HTR-8/SVneo (cell line): ENCODE results near the gene RNF31.
"Not testable (repeated sequence)": the region's sequence is repeated elsewhere in the genome, so short reads cannot be mapped to it uniquely, and the experiment has no call there.

Experiments
- DNase-seq: peaks from one replicate; pipeline ENCODE4 v3.0.0; 2011; ENCODE audit warnings: low spot score, mixed read lengths; ENCODE audit not compliant: insufficient read length
- FAIRE-seq: peaks from 2 replicates; lab custom pipeline; 2011; peaks lifted over from hg19 to GRCh38; lab: Jason Lieb, UNC

The RNF31 gene

DNA sequence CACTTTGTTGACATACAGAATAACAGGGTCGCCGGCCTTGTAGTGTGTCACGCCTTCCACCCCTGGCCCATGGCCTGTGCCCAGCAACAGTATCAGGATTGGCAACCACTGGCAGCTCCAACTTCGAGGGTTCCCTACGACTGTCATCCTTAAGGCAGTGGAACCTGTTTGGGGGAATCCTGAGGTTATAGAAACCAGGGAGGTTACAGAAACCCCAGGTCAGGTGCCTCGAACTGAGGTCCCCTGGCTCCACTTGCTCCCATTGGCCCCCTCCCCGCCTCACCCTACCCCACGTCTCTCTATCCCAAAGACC is 47.5 kb downstream of the RNF31 start:
- FAIRE-seq (no peak), DNase-seq (no peak)

DNA sequence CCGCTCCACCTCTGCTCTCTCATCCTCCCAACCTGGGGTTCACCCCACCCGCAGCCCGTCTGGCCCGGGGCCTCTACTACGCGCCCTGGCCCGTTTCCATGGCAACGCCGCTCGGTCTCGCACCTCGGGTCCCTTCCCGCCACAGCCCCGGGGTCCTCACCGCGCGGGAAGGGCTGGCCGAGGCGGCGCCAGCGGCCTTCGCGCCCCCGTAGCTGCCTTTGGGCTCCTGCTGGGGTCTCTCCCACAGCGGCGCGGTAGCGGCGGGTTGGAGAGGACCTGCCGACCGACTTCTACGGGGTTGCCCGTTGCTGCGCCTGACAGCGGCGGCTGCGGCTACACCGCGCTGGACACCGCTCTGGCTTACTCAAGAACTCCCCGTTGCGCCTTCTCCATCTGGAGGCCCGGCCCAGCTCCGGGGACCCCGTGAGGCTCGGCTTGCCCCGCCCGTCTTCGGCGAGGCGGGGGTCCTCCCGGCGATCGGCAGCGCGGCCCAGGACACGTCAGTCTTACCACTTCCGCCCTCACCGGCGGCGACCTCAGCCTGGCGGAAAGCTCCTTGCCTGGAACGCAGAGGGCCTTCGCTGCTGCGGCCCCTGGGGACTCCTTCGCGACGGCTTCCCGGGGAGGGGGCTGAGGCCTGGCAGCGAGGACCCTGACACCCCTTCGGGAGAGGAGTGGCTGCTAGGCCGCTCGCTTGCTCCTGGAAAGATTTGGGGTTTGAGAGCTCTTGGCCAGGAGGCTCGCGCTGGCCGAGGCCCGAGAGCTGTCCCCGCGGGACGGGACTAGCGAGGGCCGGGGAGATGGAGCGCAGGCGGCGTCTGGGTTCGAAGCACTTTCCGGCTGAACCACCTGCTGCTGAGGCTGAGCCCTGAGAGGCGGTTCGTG is 48.1 kb downstream of the RNF31 start, which contains the start of gene TM9SF1:
Gene TM9SF1, minus strand, starts transcription at position 256 of the 885 bp plus-strand sequence. CDS start 422 bp downstream, outside the sequence.
- peak; percentile 66 for DNase-seq
- no peak for FAIRE-seq

DNA sequence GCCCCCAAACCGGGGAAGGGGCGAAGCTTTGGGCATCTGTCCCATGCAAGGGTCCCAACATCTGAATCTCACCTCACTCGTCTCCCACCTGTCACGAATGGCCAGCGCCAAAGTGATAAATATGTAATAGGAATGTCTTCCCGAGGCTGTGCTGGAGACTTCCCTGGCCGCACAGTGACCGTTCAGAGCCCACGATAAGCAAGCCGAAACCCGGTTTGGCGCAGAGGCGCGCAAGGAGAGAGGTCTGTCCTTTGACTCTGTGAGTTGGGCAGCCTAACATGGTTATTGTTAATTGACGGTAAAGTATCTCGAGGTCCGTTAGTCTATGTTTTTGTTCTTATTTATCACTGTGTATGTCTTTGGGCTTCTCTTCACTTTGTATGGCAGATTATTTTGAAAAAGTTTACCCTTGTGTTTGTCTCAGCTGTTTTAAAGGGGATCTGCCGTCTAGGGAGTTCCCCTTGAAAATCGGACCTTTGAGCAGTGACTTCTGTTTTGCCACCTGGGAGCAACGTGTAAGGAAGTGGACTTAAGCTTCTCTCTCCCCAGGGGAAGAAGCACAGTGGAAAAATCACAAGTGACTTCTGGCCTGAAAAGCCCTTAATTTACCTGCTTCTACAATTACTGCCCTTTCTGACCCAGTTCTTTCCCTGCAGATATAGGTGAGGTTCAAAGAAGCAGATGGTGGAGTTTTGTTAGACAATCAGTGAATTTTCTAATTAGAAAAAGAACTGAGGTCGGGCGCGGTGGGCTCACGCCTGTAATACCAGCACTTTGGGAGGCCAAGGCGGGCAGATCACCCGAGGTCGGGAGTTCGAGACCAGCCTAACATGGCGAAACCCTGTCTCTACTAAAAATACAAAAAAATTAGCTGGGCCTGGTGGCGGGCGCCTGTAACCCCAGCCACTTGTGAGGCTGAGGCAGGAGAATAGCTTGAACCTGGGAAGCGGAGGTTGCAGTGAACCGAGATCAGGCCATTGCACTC is 49.1 kb downstream of the RNF31 start:
- FAIRE-seq (no peak), DNase-seq (peak; percentile 20)

DNA sequence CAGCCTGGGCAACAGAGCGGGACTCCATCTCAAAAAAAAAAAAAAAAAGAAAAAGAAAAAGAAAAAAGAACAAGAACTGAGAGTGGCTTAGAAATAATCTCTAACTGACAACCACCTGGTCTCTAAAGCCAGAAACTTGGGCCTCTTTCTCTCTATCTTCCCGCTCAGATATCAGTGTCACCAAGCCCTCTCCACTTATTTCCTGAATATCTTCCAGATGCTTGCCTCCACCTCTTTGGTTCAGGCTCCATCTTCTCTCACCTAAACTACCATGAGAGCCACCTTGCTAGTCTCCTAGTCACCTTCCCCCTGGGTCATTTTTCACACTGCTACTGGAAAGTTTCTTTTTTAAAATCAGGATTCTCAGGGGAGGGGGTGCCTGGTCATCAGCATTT is 49.8 kb downstream of the RNF31 start:
- DNase-seq (no peak), FAIRE-seq (no peak)

DNA sequence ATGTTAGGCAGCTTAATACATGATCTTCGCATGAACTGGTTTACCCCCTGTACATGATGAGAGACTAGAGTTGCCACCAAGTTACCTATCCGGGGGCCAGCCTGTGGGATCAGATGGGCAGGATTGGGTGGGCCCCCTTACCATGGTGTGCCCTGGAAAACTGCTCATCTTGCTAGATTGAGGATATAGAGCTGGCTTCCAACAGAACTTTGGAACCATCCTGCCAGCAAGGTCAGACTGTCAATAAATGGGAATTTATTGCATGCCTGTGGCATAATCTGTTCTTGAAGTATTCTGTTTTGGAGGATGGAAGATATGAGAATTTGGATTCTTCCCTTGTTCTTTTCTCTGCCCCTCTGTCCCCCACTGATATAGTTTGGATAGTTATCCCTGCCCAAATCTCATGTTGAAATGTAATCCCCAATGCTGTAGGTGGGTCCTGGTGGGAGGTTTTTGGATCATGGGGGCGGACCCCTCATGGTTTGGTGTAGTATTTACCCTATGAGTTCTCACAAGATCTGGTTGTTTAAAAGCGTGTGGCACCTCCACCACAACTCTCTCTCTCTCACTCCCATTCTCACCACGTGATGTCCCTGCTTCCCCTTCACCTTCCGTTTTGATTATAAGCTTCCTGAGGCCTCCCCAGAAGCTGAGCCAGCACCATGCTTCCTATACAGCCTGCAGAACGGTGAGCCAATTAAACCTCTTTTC is 51.7 kb downstream of the RNF31 start:
- DNase-seq (no peak), FAIRE-seq (no peak)

DNA sequence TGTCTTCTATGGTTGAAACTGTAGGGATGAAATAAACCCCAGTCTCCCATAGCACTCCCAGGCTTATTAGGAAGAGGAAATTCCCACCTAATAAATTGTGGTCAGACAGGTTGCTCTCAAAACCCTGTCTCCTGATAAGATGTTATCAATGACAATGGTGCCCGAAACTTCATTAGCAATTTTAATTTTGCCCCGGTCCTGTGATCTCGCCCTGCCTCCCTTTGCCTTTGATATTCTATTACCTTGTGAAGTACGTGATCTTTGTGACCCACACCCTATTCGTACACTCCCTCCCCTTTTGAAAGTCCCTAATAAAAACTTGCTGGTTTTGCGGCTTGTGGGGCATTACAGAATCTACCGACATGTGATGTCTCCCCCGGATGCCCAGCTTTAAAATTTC is 55.2 kb downstream of the RNF31 start:
- not testable (repeated sequence) for FAIRE-seq, DNase-seq

DNA sequence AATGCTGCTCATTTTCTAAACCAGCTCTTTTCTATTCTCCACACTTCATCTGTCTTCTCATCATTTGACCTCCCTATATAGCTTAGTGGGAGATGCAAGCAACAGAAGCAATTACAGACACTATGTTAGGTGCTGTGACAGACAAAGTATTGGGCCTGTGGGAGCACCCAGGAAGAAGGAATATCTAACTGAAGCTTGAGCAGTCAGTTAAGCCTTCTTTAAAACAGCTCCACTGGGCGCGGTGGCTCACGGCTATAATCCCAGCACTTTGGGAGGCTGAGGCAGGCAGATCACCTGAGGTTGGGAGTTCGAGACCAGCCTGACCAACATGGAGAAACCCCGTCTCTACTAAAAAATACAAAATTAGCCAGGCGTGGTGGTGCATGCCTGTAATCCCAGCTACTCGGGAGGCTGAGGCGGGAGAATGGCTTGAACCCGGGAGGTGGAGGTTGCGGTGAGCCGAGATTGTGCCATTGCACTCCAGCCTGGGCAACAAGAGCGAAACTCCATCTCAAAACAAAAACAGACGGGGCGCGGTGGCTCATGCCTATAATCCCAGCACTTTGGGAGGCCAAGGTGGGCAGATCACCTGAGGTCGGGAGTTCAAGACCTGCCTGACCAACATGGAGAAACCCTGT is 56.1 kb downstream of the RNF31 start:
- not testable (repeated sequence) for DNase-seq, FAIRE-seq

DNA sequence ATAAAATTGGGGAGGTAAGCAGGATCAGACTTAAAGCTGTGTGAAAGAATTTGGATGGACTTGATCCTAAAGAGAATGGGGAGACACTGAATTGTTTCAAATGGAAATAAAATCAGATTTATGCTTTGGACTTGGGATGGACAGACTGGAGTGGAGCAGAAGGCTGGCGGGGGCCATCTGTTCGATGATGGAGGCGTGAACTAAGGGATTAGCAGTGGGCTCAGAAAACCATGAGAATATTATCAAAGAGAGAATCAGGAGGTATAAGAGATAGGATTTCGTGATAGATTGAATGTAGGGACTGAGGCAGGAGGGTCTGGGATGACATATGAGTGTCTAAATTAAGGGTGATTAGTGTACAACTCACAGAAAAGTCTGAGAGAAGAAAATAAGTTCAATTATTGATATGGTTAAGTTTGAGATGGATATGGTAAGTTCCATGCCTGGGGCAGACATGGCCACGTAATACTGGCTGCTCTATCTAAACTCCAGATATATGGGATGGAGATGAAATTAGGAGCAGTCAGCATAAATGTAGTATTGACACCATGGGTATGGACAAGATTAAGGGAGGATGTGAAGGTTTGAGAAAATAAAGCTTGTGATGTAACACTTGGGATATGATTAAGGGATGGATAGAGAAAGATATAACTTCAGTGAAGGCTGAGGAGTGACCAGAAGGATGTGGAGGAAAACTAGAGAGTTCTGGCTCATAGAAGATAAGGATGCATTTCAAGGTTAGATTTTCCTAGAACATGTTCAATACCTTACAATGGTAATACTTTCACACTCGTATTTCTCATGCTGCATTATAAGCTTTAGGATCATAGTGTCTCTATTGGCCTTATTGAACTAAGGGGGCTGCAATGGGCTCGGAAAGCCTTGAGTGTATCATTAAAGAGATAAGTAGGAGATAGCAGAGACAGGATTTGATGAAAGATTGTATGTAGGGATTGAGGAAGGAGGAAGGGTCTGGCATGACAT is 57.2 kb downstream of the RNF31 start:
- DNase-seq (no peak), FAIRE-seq (no peak)

DNA sequence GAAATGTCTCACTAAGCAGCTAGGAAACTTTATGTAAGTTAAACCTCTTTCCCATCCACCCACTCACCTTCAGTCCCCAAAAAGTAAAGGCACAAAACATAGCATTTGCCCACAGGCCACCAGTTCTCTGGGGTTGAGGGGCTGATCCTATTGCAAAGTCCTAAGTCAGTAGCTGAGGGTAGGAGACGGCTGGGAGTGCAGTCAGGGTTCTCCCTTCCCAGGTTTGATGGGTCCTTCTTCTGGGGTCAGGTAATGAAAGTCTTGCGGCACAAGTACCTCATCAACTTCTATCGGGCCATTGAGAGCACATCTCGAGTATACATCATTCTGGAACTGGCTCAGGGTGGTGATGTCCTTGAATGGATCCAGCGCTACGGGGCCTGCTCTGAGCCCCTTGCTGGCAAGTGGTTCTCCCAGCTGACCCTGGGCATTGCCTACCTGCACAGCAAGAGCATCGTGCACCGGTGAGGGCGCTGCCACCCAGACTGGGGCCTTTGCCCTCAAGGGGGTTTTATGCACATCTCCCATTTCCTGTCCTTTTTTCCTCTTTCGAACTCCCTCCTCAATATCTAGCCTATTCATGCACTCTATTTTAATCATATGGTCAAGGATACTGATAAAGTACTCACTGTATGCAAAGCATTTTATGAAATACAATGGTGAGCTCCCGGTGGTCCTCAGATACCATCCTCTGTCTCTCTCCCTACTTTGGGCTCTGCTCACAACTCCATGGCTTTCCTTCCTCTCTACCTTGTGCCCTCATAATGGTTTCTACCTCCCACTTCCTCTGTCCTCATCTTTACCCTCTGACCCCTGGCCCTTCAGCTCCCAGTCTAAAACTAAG is 59.2 kb downstream of the RNF31 start:
- DNase-seq (no peak), FAIRE-seq (no peak)

DNA sequence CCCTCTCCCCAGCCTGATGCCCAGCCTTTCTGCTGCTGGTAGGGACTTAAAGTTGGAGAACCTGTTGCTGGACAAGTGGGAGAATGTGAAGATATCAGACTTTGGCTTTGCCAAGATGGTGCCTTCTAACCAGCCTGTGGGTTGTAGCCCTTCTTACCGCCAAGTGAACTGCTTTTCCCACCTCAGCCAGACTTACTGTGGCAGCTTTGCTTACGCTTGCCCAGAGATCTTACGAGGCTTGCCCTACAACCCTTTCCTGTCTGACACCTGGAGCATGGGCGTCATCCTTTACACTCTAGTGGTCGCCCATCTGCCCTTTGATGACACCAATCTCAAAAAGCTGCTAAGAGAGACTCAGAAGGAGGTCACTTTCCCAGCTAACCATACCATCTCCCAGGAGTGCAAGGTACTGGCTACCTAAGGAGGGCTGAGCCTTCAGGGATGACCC is 59.8 kb downstream of the RNF31 start:
- FAIRE-seq (no peak), DNase-seq (no peak)

DNA sequence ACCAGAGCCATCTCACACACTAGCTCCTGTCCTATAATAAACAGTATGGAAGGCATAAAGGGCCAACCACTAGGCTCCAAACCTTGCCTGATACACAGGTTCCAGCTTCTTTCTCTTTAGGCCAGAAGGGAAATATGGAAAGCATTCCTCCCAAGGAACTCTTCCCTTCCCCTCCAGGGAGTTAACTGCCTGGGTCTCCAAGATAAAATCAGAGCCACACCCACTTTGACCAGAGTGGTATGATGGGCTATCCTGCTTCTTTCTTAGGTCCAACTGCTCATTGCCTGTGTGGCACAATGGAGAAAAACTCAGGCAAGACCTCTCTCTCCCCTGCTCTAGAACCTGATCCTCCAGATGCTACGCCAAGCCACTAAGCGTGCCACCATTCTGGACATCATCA is 60.3 kb downstream of the RNF31 start:
- no peak for FAIRE-seq
- no peak for DNase-seq
